ENCODE results near the gene CAPG. TPM values are rescaled to one million over a fixed set of nuclear protein-coding genes. Genes with fewer than 3 reads are reported as not detected.
A peak's percentile ranks its signal among the peaks of the same experiment; 100 is the strongest.

CAPG gene
- total and polyA plus RNA-seq, 9 of the 15 experiments (the other 6 are each of a cell fraction or from before 2014, with no cell fraction given): 10.6 to 90.4 (median 56.0) TPM

- TF ChIP-seq ZBTB40 (IDR thresholded peaks at IDR 0.05) (no peak), ZBTB40 (CRISPR knock-in tag; IDR thresholded peaks at IDR 0.05) (no peak), ZNF239 (CRISPR knock-in tag; IDR thresholded peaks at IDR 0.05) (no peak), SREBF2 (CRISPR knock-in tag; IDR thresholded peaks at IDR 0.05) (no peak), ZNF431 (CRISPR knock-in tag; IDR thresholded peaks at IDR 0.05) (no peak), ZNF354B (CRISPR knock-in tag; IDR thresholded peaks at IDR 0.05) (no peak), PTTG1 (tag; IDR thresholded peaks at IDR 0.05; ENCODE audit: low read depth) (no peak), ZBTB11 (CRISPR knock-in tag; IDR thresholded peaks at IDR 0.05) (peak in 1 of 3 experiments; percentile 53; a peak in 1 of 6 replicates), ZNF174 (CRISPR knock-in tag; IDR thresholded peaks at IDR 0.05) (no peak), ZNF699 (CRISPR knock-in tag; IDR thresholded peaks at IDR 0.05; ENCODE audit: insufficient replicate concordance) (no peak), TEAD4 (IDR thresholded peaks at IDR 0.05; ENCODE audit: low read length) (no peak), TEAD4 (CRISPR knock-in tag; IDR thresholded peaks at IDR 0.05; ENCODE audit: borderline replicate concordance) (no peak), ZNF511 (CRISPR knock-in tag; IDR thresholded peaks at IDR 0.05) (no peak), TARDBP (IDR thresholded peaks at IDR 0.05) (no peak), PHB2 (IDR thresholded peaks at IDR 0.05; ENCODE audit: low read depth) (no peak)
Measured at GRCh38 chr2:85437488-85438200, 27.5 kb upstream of the CAPG start (continued).
